ENCODE measurements around the gene PSORS1C1. TPM values are rescaled to one million over a fixed set of nuclear protein-coding genes. Genes with fewer than 3 reads are reported as not detected.
"Not testable (repeated sequence)": the region's sequence is repeated elsewhere in the genome, so short reads cannot be mapped to it uniquely, and the experiment has no call there.

PSORS1C1 gene
- total and polyA plus RNA-seq, 2 experiments from 2014 or later: 1.4 to 4.6 TPM

- DNase-seq (ENCODE audit: low spot score): no peak
- Histone ChIP-seq H3K27me3 (no peaks in the 10 kb centered on the region), H3K4me2 (no peak overlapping the region), H3K9me2 (replicated peaks; ENCODE audit: insufficient read depth) (no peaks in the 10 kb centered on the region), H3K79me2 (no peaks in the 10 kb centered on the region), H3K36me3 (replicated peaks; ENCODE audit: insufficient read depth, low read depth) (no peaks in the 10 kb centered on the region), H3K9me3 (ENCODE audit: low read depth) (no peaks in the 10 kb centered on the region), H4K20me1 (ENCODE audit: insufficient read depth, poor library complexity, severe bottlenecking) (no peaks in the 10 kb centered on the region), H2AFZ (no peak overlapping the region), H3K4me3 (no peak overlapping the region), H3K4me1 (ENCODE audit: insufficient read depth) (no peaks in the 10 kb centered on the region), H3K27ac (peak overlapping the region; percentile 33)
- TF ChIP-seq CTCF (IDR thresholded peaks at IDR 0.05; ENCODE audit: poor library complexity) (no peak), EZH2phosphoT487 (IDR thresholded peaks at IDR 0.05; ENCODE audit: low read depth, severe bottlenecking, unreplicated experiment) (no peak), EZH2 (IDR thresholded peaks at IDR 0.05; ENCODE audit: borderline replicate concordance) (no peak)
- WGBS (ENCODE audit: low lambda C conversion rate, missing lambda C conversion rate): 67% methylated on average over 5 of the region's 5 CpGs
Measured at GRCh38 chr6:31187780-31188194, 73.2 kb downstream of the PSORS1C1 start.

GRCh38 chr6:31189223-31189622 is 74.6 kb downstream of the PSORS1C1 start:
- not testable (repeated sequence) for H3K27ac ChIP-seq; H4K20me1 ChIP-seq (ENCODE audit: insufficient read depth, poor library complexity, severe bottlenecking); H3K4me3 ChIP-seq; H3K4me2 ChIP-seq; H2AFZ ChIP-seq; H3K4me1 ChIP-seq (ENCODE audit: insufficient read depth); DNase-seq (ENCODE audit: low spot score); H3K9me2 ChIP-seq (replicated peaks; ENCODE audit: insufficient read depth); H3K9me3 ChIP-seq (ENCODE audit: low read depth); H3K36me3 ChIP-seq (replicated peaks; ENCODE audit: insufficient read depth, low read depth); H3K27me3 ChIP-seq; H3K79me2 ChIP-seq
- WGBS (ENCODE audit: low lambda C conversion rate, missing lambda C conversion rate): 71% methylated on average over 3 of the region's 3 CpGs

Small RNA genes within 50 kb of the gene (small RNA-seq; reads per million reads assigned to genes)
- gene POLR2LP1: not detected
- not detected for gene RNU6-1133P

Other genes starting within 250 kb of the PSORS1C1 start
- gene DDR1, start 230.3 kb upstream of the PSORS1C1 start, total RNA-seq: 67.4 and 94.4 TPM in 2 replicates
- gene DDR1, start 230.3 kb upstream of the PSORS1C1 start, polyA plus RNA-seq: 94.4 and 104 TPM in 2 replicates
- gene GTF2H4, start 206.6 kb upstream of the PSORS1C1 start, total RNA-seq: 15.2 and 26.0 TPM in 2 replicates
- 13.6 and 14.0 TPM in 2 replicates for gene GTF2H4, start 206.6 kb upstream of the PSORS1C1 start, polyA plus RNA-seq
- 23.1 and 36.9 TPM in 2 replicates for gene VARS2, start 200.6 kb upstream of the PSORS1C1 start, total RNA-seq
- 20.8 and 21.6 TPM in 2 replicates for gene VARS2, start 200.6 kb upstream of the PSORS1C1 start, polyA plus RNA-seq
- gene SFTA2, start 182.6 kb upstream of the PSORS1C1 start, total RNA-seq: 1.1 TPM in 1 of 2 replicates, not detected in the other
- gene SFTA2, start 182.6 kb upstream of the PSORS1C1 start, polyA plus RNA-seq: 8.8 and 9.5 TPM in 2 replicates
- gene MUCL3, start 173.8 kb upstream of the PSORS1C1 start, total RNA-seq: 0.04 and 0.13 TPM in 2 replicates
- gene MUCL3, start 173.8 kb upstream of the PSORS1C1 start, polyA plus RNA-seq: 0.11 and 0.34 TPM in 2 replicates
- not detected in 2 replicates for gene MUC21, start 131.1 kb upstream of the PSORS1C1 start, total RNA-seq
- not detected in 2 replicates for gene MUC21, start 131.1 kb upstream of the PSORS1C1 start, polyA plus RNA-seq
- 0.03 TPM in 1 of 2 replicates, not detected in the other for gene MUC22, start 104.3 kb upstream of the PSORS1C1 start, total RNA-seq
- gene MUC22, start 104.3 kb upstream of the PSORS1C1 start, polyA plus RNA-seq: not detected in 2 replicates
- gene C6orf15, start 2.2 kb upstream of the PSORS1C1 start, total RNA-seq: not detected in 2 replicates
- not detected in 2 replicates for gene C6orf15, start 2.2 kb upstream of the PSORS1C1 start, polyA plus RNA-seq
- gene CDSN, start 5.6 kb downstream of the PSORS1C1 start, total RNA-seq: 0.20 TPM in 1 of 2 replicates, not detected in the other
- gene CDSN, start 5.6 kb downstream of the PSORS1C1 start, polyA plus RNA-seq: not detected in 2 replicates
- not detected in 2 replicates for gene PSORS1C2, start 24.3 kb downstream of the PSORS1C1 start, total RNA-seq
- not detected in 2 replicates for gene PSORS1C2, start 24.3 kb downstream of the PSORS1C1 start, polyA plus RNA-seq
- 7.9 and 8.9 TPM in 2 replicates for gene CCHCR1, start 43.0 kb downstream of the PSORS1C1 start, total RNA-seq
- 6.1 and 13.3 TPM in 2 replicates for gene CCHCR1, start 43.0 kb downstream of the PSORS1C1 start, polyA plus RNA-seq
- gene TCF19, start 43.8 kb downstream of the PSORS1C1 start, total RNA-seq: 6.3 and 6.7 TPM in 2 replicates
- 5.0 and 7.4 TPM in 2 replicates for gene TCF19, start 43.8 kb downstream of the PSORS1C1 start, polyA plus RNA-seq
- gene POU5F1, start 55.9 kb downstream of the PSORS1C1 start, total RNA-seq: 1.1 and 2.1 TPM in 2 replicates
- 0.94 and 1.8 TPM in 2 replicates for gene POU5F1, start 55.9 kb downstream of the PSORS1C1 start, polyA plus RNA-seq
- gene HLA-C, start 157.3 kb downstream of the PSORS1C1 start, total RNA-seq: 351 and 394 TPM in 2 replicates
- 451 and 500 TPM in 2 replicates for gene HLA-C, start 157.3 kb downstream of the PSORS1C1 start, polyA plus RNA-seq
- 46.9 and 52.2 TPM in 2 replicates for gene HLA-B, start 242.4 kb downstream of the PSORS1C1 start, total RNA-seq
- gene HLA-B, start 242.4 kb downstream of the PSORS1C1 start, polyA plus RNA-seq: 151 and 216 TPM in 2 replicates